GM21576 (cell line): ENCODE results near the gene MVB12A.

Experiments used
- ATAC-seq: cut with Tn5 transposase; IDR thresholded peaks from one replicate; pipeline ENCODE4 v1.9.1; 2021; ENCODE audit warnings: mild to moderate bottlenecking, moderate library complexity; ENCODE audit not compliant: unreplicated experiment

The MVB12A gene

DNA sequence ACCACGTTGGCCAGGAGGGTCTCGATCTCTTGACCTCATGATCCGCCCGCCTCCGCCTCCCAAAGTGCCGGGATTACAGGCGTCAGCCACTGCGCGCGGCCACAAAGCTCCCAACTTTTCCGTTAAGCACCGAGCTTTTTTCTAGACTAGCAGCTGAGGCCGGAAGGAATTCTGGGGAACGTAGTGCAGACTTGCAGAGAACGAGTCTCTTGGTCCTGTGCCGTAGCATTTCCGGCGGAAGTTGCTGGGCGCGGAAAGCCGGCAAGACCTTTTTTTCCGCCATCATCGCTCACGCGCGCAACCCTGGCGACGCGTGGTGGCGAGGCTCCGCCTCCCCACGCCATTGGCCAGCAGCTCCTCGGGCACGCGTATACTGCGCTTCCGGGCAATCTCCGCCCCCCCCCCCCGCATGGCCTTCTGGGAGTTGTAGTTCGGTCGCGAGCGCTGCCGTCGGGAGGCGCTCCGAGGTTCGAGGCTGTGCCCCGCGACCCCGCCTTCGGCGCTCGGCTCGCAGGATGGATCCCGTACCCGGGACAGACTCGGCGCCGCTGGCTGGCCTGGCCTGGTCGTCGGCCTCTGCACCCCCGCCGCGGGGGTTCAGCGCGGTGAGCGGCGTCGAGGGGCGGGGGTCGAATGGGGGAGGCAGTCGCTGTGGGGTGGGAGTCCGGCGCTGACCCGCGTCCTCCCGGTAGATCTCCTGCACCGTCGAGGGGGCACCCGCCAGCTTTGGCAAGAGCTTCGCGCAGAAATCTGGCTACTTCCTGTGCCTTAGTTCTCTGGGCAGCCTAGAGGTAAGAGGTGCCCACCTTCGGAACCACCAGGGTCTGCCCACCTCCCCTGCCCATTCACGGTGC, at the start of gene MVB12A:
TSS of gene MVB12A (plus strand) at position 427 of the 854 bp plus-strand sequence. CDS start at position 516, 89 bp downstream.
- peak; percentile 81 for ATAC-seq

DNA sequence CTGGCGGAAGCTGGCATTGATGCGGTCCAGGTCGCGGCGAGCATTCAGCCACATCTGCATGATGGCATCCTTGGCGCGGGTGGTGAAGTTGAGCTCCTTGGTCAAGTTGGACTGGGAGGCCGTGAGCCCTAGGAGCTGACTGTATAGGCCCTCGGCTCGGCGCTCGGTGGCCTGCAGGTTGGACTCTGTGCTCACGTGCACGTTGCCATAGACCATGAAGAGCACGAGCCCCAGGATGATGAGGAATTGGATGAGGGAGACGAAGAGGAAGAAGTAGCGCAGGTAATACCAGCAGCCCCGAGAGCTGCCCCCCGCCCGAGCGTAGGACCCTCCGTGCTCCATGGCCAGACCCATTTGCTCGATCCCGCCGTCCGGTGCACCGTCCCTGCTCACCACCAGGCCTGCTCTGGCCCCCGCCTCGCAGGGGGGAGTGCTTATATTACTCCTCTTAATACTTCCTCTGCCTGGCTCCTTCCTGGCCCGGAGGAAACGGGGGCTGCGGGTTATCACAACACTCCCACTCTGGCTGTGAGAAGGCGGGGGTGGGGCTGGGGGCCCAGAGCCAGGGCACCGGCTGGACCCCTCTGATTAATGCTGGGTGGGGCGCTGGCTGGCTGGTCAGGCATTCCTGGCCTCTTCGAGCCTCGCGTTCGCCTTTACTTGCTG, 42.8 kb upstream of the MVB12A start, which contains the start of gene PLVAP:
TSS of gene PLVAP (minus strand) at position 408 of the 666 bp plus-strand sequence. CDS start at position 354, 54 bp downstream.
- ATAC-seq, result no peak

DNA sequence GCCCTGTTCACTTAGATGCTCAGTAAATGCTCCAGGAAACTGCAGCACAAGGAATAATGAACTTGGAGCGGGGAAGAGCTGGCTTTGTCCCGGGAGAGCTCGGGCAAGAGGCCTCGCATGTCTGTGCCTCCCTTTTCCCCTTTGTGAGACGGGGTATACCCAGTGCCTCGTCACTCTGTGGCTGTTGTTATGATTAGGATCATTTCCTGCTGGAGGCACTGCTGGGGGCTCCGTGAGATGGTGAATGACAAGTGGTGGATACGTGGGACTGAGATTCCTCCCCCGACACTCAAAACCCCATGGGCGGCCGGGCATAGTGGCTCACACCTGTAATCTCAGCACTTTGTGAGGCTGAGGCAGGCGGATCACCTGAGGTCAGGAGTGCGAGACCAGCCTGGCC, 41.6 kb upstream of the MVB12A start:
- ATAC-seq, result no peak

DNA sequence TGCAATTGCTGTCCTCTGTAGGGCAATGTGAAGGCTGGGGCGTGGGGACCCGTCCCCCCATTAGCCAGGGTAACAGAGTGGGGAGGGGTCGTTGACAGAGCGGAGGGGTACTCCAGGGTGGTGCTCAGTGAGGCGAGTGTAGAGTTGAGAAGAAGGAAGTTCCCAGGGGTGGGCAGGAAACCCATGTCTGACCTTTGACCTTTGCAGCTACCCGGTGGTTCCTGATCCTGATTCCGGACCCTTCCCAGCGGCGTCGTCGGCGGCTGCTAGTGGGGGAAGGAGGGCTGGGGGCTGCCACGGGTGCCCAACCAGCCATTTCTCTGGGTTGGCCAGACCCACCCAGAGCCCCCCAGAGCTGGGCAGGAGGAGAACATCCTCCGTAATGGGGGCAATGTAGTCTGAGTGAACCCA, 40.6 kb upstream of the MVB12A start:
- ATAC-seq, result no peak

DNA sequence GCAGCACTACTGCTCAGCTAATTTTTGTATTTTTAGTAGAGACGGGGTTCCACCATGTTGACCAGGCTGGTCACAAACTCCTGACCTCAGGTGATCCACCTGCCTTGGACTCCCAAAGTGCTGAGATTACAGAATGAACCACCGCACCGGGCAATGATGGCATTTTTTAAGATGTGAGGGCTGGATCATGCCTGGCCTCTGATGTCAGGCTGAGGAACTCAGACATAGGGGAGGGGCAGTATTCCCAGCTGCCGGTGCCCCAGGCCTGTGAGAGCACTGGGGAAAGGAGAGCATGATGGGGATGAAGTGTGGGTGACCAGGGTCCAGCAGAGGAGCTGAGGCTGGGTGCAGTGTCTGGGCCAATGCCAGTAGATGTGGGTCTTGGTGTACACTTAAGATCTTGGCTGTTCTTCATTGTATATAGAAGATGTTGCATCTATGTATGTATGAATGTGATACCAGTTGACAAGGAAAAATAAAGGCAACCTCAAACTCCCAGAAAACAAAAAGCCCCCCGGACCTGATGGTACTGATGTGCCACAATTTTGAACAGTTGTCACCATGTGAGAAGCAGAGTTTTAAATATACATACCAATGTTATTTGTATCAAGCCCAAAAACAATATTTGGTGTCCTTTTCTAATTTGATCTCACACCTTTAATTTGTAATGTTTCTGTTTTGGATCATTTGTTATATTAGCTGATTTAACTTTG, 39.3 kb upstream of the MVB12A start:
- ATAC-seq, result no peak

DNA sequence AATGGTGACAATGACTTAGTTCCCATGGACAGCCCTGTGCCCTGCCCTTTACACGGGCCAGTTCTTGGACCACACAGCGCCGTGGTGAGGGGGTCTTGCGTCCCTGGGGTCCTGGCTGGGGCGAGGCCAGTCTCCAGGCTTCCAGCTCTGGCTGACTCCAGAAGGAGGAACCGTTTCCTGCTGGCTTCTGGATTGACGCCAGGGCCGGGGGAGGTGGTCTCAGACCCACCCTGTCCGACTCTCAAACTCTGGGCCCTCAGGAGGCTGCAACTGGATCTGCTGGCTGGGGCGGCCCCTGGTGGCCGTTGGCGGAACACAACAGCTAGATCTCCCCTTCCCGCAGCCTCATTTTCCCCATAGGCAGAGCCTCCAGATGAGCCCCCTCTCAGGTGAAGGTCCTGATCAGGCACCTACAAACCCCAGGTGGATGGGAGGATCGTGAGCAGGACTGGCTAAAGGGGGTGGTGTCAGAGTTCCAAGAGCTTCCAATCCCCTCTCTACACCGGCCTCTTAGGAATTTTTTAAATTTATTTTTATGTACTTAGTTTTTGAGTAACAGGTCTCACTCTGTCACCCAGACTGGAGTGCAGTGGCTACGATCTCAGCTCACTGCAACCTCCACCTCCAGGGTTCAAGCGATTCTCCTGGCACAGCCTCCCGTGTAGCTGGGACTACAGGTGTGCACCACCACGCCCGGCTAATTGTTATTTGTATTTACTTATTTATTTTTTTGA, 33.8 kb upstream of the MVB12A start:
- no peak for ATAC-seq

DNA sequence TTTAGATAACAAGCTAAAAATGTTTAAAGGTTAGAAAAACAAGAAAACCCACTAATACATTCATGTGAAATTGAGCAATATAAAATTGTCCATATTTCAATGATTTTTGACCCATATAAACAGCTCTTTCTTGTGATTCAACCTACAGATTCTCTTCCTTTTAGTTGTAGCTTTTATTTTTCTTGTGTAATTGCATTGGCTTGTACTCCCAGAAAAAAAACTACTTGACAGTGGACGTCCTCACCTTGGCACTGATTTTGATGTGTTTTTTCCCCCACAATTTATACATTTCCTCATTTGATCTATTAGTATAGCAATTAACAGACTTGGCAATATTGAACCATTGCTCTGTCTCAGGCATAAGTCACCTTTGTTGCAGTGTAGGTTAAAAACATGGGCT, 30.6 kb upstream of the MVB12A start:
- ATAC-seq, result no peak

DNA sequence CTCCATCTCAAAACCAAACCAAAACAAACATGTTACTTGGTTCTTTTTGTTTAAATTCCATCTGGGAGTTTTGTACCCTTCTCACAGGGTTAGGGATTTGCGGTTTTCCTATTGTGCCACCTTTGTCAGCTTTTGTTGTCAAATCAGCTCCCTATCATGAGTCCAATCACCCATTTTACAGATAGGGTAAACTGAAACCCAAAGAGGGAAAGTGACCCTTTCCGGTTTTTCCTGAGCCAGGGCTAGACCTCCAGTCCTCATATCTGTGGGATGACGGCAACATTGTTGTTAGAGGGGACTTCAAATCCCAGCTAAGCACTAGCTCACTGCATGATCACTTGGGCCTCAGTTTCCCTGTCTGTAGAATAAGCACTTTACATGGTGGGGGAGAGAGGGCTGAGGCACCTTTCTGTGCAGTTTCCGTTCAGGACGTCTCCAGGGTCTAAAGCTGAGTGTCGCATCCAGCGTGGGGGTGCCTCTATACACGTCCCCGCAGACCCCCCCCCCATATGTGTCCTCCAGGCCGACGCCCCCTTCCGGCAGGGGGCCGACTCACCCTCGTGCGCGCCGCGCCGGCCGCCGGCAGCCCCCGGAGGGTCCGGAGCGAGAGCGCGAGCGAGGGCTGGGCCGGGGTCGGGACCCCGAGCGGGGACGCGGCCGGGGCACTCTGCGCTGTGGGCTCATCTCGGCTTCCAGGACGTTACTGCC, 29.7 kb upstream of the MVB12A start:
- ATAC-seq, result no peak

DNA sequence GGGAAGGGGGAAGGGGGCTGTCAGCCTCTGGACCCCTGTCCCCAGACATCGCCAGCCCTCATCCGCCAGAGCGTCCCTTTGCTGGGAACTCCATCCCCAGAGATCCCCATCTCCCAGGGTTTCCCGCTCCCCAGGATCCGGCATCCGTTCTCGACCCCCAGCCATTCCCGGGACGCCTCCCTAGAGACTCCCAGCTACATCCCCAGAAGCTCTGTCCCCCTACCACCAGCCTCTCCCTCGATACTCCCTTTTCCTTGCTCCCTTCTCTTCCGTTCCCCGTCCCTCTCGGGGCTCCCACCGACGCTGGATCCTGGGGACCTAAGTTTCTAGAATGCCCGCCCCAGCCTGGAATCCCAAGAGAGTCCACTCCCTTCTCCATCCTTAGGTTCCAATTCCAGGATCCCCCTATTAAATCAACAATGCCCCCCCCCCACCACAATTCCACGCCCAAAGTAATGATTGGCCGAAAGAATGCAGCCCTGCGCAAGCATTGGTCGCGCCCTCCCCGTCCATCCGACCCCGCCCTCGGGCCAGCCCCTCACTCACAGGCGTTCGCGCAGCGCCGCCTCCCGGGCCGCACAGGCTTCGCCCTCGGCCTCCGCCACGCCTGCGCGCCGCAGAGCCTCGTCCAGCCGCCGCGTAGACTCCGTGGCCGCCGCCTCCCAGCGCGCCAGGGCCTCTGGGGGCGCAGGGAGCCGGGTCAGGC, 29.0 kb upstream of the MVB12A start:
- ATAC-seq, result peak; percentile 83

DNA sequence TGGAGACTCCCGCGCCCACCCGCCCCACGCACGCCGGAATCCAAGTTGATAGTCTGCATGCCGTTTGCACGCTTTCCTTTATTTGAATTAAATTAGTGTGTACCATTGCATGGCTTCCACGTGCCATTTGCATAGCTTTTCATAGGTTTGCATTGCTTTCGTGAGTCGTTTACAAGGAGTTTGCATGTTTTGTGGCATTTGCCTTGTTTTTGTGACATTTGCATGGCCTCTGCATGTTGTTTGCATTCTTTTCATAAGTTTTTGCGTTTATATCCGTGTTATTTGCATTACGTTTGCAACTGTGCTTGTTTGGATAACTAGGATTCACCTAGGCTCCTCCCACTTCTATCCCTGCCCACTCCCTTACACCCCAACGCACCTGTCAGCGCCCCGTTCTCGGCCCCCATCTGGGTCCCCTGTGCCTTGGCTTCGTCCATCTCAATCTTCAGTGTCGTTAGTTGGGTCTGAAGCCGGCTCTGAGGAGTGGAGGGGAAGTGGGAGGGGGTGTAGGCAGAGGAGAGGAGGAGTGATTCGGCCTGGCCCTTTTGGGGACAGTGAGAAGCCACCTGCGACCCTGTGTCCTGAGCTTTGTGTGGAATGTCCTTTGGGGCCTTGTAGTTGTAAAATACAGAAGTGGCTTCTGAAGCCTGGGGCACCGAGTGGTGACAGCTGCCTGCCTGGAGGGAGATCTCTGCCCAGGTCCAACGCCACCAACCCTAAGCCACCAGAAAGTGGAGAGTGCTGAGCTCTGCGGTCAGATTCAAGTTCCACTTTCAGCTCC, 28.3 kb upstream of the MVB12A start:
- ATAC-seq, result no peak

DNA sequence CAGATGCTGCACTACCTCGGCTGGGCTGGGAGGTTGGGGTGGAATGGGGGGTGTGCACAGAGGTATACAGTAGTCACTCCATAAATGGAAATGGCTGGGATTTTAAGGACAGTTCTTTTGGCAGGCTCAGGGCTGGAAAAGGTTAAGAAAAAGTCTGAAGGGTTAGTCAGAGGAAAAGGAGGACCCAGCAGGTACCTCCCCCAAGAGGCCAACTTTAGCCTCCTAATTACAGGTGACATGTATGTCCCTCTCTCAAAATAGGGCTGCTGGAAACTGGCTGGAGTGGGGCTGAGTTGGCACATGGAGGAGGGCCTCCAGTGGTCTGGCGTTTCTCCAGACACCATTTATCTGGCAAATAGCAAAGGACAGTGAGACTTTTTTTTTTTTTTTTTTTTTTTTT, 26.8 kb upstream of the MVB12A start:
- no peak for ATAC-seq

DNA sequence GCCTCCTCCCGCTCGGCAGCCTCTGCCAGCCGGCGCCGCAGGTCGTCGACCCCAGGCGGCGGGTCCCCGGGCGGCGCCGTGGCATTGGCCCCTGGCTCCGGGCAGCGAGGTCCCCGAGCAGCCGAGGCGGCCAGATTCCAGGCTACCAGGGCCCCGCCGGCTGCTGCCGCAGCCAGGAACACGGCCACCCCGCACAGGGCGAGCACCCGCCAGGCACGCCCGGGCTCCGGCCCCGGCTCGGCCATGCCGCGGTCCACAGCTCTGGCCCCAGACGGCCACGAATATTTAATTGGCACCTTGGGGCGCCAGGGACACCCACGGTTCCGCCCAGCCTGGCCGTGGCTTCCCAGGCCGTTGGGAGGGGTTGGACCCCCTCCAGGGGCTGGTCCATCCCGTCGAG, 25.9 kb upstream of the MVB12A start, which contains the start of gene CCDC194:
TSS of gene CCDC194 (minus strand) at position 283 of the 400 bp plus-strand sequence. CDS start at position 245, 38 bp downstream.
- ATAC-seq, result no peak

DNA sequence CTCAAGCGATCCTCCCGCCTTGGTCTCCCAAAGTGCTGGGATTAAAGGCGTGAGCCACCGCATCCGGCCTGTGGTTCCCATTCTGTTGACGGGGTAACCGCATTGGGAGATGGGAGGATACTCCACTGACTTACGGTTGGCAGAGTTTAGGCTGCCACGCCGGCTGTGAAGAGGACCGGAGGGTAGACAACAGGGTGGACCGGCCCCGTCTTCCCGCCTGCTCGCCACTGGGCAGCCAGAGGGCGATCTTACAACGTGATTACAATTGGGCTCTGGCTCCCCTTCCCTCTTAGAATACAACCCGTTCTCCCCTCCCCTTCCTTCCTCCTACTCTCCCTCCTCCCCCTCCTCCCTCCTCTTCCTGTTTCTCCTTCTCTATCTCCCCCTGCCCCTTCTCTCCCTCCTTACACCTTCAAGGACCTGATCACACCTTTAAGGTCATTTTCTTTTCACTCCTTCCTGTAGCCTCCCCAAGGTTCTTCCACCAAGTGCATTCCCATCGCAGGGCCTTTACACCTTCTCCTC, 24.9 kb upstream of the MVB12A start:
- no peak for ATAC-seq

DNA sequence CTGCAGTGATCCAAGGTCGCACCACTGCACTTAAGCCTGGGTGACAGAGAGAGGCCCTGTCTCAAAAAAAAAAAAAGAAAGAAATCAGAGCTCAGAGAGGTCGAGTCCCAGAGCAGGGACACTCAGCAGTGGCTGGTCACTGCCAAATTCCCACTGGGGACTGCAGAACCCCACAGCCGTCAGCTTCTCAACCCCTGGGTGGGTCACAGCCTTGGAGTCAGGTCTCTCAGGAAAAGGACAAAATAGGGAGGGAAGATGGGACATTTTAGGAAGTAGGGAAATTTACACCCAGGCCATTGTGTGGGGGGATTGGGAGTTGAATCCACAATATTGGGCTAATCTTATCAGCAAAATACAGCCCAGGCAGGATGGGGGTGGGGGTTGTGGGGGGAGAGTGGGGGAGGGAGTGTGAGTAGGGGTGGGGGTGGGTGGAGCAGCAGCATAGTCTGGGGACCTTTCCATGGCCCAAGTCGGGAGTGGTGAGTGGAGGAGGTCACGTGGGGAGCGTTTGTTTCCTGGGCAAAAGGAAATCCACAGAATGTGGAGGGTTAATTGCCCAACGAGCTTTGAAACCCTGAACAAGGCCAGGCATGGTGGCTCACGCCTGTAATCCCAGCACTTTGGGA, 20.8 kb upstream of the MVB12A start:
- ATAC-seq, result no peak

DNA sequence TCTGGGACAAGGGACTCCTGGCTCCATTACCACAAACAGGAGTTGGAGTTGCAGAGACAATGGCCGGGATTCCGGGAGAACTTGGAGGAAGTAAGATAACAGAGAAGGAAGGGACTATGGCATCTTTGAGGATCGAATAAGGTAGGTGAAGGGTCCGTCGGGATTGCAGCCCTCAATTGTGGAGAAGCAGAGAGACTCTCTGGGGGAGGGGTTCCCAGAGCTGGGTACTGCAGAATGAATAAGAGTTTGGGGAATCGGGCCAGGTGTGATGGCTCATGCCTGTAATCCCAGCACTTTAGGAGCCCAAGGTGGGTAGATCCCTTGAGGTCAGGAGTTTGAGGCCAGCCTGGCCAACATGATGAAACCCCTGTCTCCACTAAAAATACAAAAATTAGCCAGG, 18.2 kb upstream of the MVB12A start:
- ATAC-seq, result no peak

DNA sequence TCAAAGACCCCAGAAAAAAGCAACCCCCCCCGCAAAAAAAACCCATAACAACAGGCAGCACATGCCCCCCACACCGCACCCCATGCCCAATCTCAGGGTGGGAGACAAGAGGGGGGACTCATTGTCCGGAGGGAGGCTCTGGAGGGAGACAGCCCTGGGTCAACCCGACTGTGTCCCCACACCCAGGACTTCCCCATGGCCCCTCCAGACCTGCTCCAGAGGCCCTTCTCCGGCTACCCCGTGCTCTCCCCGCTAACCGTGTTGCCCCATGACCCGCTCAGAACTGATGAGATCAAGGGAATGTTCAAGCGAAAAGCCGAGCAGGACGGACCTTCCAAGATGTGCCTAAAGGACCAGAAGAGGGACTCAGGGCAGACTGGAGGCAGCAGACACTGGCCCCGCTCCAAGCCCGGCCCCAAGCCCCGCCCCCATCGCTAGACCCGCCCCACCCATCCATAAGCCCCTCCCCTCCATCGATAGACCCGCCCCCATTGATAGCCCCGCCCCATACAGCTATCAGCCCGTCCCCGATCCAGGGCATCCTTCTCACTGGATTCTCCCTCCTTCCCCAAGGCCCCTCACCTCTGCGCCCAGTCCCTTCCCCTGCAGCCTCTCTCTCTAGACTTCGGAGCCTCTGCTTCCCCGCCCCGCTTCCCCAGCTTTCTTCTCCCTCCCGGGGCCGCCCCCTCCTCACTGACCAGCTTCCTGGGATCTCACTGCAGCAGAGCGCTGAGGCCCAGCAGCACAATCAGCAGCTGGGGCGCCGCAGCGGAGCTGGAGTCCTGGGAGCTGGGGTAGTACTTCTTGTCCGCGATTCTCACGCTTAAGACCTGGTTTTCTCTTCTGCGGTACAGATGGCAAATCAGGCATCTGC, 16.6 kb upstream of the MVB12A start:
- no peak for ATAC-seq

DNA sequence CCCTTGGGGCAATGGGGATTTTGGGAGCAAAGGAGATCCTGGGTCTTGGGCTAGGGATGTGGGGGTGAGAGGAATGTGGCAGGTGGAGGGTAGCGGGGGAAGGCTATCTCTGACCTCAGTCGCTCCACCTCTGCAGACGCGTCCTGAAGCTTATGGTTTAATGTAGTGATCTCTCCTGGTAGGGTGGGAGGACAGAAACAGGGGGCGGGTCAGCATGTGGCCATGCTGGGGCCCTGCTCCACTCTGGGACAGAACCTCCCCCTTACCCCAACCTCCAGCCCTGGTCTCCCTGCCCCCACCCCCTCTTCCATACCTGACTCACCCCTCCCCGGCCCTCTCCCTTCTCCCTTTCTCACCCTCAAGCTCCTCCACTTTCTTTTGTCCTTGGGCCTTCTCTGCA, 15.8 kb upstream of the MVB12A start:
- ATAC-seq, result no peak
